Amniotic stem cell (primary cell): ENCODE results near the gene BAHCC1.

Source experiments
- DNase-seq: peaks from one replicate; lab custom pipeline; 2025; lab: John Stamatoyannopoulos, UW

BAHCC1 gene

DNA sequence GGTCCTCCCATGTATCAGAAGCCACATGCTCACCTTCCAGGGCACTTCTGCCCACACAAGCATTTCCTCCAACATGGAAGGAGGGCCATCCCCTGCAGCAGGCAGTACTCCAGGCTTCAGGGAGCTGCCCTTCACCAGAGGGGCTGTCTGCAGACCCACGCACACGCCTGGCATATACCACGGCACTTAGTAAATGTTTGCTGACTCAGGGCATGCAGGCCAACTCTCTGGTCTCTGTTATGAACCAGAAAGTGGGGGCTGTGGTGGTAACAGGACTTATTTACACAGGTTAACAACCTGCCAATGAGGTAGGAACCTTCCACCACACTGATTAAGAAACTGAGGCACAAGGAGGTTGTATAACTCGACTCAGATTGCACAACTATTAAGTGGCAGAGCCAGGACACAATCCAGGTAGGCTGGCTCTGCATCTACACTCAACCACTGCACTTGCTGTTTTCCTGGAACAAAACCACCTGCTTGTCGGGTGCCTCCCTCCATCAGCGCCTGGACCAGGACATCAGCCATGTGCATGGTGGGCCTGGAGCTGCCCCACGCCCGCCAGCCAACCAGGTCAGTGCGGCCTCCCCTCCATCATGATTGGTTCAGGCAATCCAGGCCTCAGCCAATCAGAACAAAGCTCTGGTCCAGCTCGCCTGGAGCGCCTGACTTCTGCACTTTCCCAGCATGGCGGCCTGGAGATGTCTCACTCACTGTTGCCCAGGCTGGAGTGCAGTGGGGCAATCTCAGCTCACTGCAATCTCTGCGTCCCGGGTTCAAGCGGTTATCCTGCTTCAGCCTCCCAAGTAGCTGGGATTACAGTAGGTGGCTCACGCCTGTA, 98.2 kb downstream of the BAHCC1 start:
- no peak for DNase-seq

DNA sequence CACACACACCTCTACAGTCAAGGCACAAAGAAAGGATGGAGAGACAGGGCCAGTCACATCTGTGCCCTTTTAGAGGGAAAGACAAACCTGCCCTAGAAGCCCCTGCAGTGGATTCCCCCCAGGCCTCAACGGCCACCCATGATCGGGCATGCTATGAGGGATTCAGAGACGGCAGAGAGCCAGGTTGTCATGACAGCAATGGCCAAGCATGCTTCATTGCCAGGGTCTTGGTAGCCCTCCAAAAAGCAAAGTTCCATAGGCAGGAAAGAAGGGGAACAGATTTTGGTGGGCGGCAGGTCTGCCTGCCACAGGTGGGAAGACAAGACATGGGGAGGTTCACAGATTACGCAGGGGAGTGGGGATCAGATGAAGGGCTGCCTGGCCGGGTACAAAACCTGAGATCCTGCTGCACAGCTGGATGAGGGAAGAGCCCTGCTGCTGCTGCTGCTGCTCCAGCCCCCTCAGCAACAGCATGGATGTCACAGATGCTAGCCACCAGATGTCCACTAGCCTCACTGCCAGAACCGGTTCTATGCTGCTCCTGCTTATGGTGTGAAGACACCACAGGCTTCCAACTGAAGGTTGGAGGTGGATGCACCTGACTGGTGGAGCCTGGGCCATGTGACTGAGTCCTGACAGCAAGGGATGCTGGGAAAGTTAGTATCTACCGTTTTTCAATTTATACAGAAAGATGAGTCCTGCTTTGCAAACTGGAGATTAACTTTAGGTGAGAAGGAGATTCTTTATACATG, 99.5 kb downstream of the BAHCC1 start:
- no peak for DNase-seq

DNA sequence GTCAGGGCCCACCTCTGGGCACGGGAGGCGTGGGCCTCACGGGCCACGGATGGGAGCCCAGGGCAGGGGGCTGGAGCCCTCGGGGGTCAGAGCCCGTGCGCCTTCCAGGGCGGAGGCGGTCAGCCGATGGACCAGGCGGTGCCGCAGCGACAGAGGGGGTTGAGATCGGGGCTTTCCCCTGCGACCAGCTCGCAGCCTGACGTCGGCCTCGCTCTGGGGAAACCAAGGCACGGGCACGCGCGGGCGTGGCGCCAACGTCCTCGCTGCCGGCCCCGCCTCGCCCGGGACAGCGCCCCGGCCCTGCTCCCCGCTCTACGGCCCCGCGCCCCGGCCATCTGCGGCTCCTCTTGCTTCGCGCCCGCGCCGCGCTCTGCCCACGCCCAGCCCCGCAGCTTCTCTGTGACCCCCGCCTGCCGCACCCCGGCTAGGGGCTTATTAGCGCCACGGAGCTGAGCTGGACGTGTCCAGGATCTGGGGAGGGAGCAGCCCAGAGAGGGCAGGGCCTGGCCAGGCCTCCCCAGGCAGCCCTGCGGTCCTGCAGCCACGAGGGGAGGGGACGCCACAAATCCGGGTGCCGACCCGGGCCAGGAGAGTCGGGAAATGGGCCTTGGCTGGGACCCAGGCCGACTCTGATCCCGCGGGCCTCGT, 103.8 kb downstream of the BAHCC1 start:
- no peak for DNase-seq

DNA sequence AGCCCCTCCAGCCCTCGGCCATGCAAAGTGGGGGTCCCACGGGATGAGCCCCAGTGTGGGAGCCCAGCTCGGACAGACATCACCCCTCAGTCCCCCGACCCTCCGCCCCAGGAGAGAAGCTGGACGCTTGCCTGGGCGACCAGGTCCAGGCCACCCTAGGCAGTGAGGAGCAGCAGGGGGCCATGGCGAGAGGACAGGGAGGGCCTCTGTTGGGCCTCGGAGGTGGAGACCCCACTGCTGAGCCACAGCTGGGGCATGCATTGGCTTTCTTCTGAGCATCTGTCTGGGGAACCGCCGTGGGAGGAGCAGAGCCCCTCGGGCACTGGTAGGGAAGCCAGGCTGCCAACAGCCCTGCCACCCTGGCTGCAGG, 104.3 kb downstream of the BAHCC1 start:
- DNase-seq: no peak

DNA sequence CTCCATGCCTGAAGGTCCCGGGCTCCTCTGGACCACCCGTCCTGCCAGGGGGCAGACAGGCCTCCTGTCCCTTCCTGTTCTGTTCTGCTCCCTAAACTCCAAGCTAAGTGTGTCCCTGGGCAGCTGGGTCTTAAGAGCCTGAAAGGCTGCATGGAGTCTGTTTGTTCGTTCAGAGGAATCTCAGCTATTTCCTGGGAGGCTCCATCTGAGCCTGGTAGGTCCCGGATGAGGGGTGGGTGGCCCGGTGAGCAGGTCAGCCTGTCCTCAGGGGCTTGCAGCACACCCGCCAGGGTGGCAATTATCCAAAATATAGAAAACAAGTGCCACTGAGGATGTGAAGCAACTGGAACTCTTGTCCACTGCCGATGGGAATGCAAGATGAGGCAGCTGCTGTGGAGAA, 104.8 kb downstream of the BAHCC1 start:
- DNase-seq: no peak

DNA sequence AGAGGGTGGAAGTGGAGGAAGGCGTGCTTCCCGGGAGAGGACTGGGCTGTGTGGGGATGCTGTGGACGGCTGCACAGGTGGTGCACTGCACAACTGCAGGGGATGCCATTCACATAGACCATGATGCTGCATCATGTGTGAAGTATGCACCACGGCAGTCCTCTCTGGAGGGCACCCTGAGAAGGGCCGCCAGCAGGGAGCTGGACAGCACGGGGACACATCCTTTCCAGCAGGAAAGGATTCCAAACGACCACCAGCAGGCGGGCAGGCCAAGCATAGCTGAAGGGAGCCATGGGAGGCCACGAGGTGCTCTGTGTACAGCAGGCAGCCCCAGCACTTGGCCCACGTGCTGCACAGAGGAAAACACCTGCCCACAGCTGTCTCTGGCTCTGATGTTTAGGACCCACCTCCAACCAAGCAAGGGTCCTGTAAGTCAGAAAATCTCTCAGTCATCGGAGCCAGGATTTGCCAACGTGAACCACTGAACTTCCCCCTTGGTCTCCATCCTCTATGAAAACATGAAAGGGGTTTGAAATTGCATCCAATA, 107.3 kb downstream of the BAHCC1 start:
- DNase-seq: no peak

DNA sequence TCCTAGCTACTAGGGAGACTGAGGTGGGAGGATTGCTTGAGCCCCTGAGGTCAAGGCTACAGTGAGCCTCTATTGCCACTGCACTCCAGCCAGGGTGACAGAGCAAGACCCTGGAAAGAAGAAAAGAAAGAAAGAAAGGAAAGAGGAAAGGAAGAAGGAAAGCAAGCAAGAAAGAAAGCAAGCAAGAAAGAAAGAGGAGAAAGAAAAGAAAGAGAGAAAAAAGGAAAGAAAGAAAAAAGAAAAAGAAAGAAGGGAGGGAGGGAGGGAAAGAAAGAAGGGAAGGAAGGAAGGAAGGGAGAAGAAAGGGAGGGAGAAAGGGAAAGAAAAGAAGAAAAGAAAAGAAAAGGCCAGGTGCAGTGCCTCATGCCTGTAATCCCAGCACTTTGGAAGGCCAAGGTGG, 108.4 kb downstream of the BAHCC1 start:
- DNase-seq: no peak

DNA sequence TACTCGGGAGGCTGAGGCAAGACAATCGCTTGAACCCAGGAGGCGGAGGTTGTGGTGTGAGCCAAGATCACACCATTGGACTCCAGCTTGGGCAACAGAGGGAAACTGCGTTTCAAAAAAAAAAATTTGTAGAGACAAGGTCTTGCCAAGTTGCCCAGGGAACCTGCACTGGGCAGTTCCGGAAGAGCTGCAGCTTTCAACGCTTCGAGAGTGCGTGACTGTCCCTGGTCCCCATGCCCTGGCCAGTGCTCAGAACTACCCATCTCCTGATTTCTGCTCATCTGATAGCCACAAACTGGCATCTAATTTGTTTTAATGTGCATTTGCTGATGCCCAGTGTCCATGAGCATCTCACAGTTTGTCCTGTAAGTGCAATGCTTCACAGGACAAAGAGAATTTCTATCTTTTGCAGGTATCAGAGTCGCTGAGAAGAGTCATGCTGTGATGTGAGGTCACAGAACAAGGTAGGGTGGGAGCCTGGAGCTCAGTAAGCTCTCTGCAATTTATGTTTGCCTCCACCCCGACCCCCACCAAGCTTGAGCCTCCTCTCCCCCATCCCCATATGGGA, 113.5 kb downstream of the BAHCC1 start:
- no peak for DNase-seq

DNA sequence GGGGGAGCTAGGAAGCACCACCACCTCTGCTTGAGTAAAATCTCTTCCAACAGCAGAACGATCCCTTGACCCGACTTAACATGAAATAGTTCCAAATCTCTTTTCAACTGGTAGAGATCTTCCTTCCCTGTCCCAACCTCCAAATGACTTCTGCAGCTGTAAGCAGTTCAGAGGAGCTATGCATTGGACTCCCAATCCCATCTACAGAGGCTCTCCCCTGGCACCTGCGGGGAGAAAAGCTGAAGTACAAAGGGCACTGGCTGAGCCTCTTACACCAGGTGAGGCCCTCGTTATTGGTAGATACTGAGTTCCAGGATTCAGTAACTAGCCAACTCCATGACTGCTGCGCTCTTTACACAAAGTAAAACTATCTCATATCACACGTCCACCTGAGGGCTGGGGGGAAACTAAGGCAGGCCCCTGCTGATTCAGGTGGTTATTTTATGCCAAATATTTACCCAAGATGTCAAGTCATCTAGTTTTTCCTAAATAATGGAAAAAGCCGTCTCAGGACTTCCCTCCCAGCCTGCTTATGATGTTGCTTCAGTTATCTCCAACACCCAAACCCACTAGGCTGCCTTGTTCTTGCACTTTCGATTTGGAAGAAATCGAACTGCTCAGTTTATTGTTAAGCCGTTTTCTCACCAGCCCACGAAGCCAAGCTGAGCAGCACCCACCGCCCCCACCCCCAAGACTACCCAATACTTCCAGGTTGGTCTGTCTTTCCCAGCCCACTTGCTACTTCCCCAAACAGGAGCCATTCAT, 114.1 kb downstream of the BAHCC1 start:
- DNase-seq: no peak

DNA sequence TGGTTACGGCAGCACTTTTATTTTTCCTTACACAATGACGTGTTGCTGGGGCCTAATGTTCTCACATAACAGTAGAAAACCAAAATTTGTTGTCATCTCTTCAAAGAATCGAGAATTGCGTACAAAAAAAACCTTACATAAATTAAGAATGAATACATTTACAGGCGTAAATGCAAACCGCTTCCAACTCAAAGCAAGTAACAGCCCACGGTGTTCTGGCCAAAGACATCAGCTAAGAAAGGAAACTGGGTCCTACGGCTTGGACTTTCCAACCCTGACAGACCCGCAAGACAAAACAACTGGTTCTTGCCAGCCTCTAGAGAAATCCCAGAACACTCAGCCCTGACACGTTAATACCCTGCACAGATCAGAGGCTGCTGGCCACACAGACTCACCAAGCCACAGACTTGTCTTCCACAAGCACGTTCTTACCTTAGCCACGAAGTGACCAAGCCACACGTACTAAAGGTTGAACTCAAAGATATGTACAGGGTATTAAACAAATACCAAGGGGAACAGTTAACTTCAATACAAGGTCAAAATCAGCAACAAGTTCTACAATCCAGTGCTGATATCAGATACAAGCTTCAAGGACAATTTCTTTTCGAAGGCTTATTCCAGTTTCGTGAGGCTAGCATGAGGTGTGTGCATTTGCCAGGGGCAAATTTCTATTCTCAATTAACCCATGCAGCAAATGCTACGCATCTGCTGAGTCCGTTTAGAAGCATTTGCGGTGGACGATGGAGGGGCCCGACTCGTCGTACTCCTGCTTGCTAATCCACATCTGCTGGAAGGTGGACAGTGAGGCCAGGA, 114.9 kb downstream of the BAHCC1 start:
- DNase-seq: no peak

DNA sequence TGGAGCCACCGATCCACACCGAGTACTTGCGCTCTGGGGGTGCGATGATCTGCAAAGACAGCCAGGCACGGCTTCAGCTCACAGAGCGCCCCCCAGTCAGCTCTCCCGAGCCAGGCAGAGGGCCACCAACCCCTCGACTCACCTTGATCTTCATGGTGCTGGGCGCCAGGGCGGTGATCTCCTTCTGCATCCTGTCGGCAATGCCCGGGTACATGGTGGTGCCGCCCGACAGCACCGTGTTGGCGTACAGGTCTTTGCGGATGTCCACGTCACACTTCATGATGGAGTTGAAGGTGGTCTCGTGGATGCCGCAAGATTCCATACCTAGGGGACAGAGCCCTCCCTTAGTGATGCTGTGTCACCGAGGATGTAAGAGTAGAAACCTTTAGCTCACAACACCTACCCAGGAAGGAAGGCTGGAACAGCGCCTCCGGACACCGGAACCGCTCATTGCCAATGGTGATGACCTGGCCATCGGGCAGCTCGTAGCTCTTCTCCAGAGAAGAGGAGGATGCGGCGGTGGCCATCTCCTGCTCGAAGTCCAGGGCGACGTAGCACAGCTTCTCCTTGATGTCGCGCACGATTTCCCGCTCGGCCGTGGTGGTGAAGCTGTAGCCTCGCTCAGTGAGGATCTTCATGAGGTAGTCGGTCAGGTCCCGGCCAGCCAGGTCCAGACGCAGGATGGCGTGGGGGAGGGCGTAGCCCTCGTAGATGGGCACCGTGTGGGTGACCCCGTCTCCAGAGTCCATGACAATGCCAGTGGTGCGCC, 115.7 kb downstream of the BAHCC1 start:
- DNase-seq: no peak

DNA sequence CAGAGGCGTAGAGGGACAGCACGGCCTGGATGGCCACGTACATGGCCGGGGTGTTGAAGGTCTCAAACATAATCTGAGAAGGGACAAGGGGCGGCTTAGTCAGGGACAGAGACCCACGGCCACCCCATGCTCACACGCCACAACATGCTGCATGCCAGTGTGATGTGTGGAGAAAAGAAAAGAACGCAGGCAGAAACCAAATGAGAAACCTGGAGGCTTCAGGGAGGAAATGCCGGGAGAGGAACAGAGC, 116.2 kb downstream of the BAHCC1 start:
- no peak for DNase-seq

DNA sequence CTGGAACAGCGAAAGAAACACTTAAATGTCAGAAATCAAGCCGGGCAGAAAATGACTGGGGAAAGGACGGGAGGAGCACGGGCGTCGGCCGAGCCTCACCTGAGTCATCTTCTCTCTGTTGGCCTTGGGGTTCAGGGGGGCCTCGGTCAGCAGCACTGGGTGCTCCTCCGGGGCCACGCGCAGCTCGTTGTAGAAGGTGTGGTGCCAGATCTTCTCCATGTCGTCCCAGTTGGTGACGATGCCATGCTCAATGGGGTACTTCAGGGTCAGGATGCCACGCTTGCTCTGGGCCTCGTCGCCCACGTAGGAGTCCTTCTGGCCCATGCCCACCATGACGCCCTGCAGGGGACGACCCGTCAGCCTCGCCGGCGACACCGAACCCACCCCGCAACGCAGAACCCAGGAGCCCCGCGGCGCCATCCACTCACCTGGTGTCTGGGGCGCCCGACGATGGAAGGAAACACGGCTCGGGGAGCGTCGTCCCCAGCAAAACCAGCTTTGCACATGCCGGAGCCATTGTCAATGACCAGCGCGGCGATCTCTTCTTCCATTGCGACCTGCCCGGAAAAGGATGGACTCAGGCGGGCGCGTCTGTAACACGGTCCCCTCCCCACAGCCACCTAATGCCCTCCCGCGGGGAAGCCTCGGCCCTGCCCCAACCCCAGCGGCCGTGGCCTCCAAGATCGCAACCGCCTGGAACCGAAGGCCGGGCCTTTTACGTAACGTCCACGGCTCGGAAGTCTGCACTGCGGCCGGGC, 116.7 kb downstream of the BAHCC1 start:
- DNase-seq: no peak

DNA sequence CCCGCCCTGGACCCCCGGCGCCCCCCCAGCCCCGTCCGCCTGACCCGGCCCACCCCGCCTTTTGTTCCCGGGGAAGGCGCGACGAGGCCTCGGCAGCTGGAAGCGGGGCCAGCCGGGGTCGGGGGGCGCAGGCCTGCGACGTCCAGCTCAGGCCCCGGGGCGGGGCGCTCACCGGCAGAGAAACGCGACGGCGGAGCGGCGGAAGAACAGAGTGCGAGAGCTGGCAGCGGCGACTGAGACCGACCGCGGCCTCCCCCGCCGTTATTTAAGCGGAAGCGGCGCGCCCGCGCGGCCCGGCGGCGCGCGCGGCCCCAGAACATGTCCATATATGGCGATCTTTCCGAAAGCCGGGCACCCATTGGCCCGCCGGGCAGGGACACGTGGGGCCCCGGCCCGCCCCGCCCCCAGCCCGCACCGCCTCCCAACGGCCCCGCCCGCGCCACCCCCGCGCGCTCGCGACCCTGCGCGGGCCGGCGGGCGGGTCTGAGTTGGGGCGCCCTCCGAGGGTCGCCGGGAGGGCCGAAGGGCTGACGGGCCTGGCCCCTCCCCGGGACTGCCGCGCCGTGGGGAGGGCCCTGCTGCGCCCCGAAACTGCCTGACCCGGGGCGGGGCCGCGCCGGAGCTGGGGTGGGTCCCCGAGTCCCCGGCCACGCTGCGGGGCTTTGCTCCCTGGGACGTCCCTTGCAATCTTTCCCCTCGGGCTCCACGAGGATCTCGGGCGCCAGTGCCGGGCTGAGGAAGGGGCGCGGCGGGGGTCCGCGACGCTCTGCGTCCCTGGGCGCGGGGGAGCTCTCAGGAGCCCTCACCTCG, 117.5 kb downstream of the BAHCC1 start, which contains the start of gene ACTG1:
Gene ACTG1, minus strand, starts transcription at position 238 of the 810 bp plus-strand sequence. CDS start 445 bp downstream, outside the sequence.
- peak; percentile 86 for DNase-seq

DNA sequence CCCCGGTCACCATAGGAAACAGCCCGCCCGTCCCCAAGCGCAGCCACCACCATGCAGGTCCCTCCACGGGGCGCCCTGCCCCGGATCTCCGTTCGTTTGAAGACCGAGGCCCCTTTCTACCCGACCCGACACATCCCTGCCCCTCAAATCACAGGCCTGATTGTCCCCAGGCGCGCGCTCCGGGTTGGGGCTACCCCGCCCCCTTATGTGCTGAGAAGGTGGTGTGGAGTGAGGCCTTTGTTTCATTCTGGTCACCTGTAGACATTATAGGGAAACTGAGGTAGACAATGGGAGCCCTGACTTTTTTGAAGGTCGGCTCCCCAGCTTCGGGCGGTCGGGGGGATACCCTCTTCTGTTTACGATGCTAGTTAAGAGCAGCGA, 118.1 kb downstream of the BAHCC1 start:
- DNase-seq: no peak

DNA sequence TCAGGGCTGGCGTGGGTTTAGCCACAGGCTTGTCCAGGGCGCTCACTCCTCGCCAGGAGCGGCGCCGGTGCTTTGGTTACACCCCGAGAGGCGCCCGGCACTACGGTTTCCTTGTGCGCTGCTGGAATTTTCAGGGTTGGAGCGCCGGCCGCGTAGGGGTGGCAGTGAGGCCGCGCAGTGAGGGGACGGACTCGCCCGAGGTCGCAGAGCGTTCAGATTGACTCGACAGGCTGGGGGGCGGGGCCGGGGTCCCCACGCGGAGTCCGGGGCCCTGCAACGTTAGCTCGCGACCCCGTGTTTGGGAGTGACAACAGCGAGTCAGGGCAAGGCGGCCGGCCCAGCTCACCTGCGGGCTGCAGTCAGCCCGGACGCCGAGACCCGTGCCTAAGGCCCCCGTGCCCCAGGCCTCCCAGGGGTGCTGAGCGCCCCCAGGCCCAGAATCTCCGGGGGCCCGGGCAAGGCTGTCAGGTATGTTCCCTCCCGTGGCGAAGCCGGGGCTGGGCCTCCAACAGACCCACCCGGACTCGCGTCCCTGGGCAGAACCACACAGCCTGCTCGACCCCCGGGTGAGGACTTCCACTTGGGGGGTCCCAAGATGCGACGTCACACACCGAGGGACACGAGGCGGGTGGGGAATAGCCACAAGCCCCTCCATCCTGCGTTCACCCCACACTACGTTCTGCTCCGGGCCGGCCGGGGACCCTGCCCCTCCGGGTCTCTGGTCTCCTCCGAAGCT, 118.7 kb downstream of the BAHCC1 start:
- peak; percentile 62 for DNase-seq

DNA sequence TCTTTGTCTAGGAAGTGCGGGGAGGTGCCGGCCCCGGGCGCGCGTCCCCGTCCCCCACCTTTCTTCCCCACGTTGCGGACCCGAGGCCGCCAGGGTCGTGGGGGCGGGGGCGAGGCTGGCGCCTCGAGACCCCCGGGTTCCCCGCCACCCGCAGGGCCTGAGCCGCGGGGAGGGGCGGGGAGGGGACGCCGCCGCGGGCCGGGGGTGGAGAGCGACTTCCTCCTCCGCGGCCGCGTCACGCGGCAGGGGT, 119.2 kb downstream of the BAHCC1 start:
- no peak for DNase-seq
